NCI-H2196 treated with DMSO at 0.1 percent for 48 hours (cell line): ENCODE data around the gene NTN1.

ENCODE experiments used
- DNase-seq: peaks from one replicate; lab custom pipeline; 2025; ENCODE audit not compliant: unreplicated experiment; lab: John Stamatoyannopoulos, UW

Gene NTN1

DNA sequence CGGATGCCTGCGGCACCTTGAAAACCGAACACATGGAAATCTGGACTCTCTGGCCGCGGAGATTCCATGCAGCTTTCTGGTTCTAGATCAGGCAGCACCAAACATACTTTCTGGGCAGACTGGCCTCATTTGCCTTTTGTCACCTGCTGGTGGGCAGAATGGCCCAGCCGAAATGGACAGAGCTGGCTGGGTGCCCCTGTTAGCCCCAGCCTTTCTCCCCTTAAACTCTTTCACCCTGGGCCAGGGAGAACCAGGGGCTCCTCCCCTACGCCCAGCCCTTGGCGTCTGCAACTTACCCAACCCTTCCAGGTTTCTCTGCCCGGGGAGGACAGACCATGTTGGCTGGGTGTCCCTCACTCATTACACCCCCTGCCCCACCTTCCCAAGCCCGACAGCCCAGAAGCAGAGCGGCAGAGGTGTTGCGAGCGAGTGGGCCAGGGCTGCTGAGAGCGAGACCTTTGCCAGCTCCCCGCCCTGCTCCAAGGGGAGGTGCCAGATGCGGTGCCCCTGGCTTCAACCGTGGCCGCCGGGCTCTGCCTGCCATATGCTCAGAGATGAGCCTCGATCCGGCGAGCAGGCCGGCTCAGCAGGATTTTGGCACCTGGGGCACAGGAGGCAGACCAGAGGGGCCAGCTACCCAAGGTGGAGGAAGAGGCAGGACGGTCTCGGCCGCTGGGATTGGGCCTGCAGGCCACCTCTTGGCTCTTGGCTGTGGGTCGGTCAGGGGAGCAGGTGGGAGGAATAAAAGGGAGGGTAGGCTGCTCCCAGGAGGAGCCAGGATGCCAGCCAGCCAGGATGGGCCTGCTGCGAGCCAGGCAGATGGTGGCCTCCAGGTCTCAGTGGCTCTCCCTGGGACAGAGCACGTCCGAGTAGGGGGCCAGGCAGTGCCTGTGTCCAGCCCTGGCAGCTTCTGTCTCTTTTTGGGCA, 191.3 kb downstream of the NTN1 start:
- no peak for DNase-seq

DNA sequence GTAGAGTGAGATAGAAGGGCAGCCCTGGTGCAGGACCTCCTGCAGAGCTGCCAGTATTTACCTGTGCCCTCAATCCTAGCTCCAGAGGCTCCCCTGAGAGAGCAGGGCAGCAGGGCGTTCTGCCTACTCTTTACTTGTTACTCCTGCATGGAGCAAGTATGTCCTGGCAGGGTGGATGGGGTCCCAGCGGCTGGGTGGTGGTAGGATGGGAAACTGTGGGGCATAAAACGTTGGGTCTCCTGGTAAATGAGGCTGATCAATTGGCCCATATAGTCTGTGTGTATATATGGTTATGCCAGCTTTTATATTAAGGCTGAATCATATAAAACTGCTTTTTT, 192.0 kb downstream of the NTN1 start:
- DNase-seq: no peak

DNA sequence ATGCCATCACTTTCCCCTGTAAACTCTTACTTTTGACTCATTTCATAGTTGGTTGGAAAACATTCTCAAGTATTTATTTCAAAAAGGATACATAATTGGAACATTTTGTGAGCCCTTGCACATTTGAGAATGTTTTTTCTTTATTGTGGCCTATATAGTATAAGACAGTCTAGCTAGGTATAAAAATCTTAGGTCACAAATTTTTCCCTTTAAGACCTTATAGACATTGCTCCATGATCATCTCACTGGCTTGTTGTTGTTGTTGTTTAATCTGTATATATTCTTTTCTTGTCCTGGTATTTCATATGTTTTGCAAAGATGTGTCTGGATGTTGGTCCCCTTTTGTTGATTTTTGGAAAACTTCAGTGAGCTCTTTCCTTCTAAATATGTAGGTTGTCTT, 194.2 kb downstream of the NTN1 start:
- DNase-seq: no peak

DNA sequence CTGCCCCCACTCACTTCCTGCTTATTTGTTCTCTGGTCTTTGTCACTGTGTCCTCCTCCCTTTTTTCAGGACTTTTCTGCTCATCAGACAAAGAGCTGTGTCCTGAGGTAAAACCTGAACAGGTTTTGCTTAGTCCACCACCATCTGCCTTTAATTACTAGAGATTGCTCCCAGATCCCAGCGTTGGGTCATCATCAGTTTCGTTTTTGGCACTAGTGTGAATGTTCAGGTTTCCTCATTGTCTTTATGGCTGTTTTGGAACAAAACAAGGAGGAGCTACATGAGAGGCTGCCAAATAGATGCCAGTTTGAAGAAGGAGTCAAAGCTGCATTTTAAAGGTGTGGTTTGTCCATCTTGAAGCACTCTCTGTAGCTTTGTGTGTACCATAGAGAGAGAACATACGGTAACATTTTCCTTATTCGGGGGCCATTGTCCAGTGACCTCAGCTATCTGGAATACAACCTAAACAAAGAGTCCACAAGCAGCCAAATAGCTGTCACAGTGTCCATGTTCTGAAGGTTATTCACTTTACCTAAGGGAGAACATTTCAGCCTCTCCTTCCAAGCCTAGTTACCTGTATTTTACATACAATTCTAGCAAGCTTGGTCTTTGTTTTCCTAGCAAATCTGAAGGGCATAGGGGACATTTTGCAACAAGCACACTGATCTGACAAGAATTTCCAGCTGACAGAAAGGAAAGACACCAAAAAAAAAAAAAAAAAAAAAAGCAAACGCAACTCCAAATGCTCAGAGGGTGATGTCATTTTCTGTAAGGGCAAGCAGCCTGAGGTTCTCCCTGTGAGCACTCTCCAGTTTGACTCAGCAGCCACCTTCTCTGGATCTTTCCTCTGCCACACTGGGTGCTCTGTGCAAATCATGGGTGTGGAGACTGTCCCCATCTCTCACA, 196.1 kb downstream of the NTN1 start:
- DNase-seq: no peak

DNA sequence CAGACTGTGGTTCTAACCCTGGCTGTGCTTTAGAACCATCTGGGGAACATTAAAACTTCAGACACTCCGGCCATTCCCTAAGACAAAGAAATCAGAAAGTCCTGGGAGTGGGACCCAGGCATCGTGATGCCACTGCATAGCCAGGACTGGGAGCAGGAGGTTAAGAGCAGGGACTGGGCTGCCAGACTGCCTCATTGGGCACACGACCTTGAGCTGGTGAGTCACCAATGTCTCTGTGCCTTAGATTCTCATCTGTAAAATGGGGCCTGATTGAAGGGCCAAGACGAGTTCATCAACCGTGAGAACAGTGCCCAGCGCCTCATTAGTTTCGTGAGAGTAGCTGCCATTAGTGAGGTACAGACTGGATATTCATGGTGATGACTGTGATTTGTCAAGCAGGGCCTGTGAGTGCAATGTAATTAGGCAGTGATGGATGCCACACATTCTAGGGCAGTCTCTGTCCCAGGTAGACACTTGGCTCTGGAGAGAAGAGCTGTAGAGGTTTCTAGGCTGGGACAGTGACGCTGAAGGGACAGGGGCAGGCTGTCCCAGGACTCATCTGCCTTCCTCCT, 196.8 kb downstream of the NTN1 start:
- no peak for DNase-seq

DNA sequence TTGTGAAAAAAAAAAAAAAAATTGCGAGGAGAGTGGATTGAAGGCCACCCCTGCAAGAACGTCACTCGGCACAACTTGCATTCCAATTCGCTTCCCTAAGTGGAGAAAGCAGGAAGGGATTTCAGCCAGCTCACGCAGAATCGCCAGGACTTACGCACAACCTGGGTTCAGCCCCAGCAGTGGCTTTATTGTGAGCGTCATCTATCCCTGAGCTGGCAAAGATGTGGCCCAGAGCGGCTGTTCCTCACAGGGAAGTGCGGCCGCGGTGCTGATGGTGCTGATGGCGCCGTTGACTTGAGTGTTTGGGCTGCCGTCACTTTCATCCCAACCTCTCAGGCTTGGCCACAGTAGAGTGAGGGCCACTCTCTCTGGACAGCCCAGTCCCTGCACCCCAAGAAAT, 197.6 kb downstream of the NTN1 start:
- DNase-seq: no peak

DNA sequence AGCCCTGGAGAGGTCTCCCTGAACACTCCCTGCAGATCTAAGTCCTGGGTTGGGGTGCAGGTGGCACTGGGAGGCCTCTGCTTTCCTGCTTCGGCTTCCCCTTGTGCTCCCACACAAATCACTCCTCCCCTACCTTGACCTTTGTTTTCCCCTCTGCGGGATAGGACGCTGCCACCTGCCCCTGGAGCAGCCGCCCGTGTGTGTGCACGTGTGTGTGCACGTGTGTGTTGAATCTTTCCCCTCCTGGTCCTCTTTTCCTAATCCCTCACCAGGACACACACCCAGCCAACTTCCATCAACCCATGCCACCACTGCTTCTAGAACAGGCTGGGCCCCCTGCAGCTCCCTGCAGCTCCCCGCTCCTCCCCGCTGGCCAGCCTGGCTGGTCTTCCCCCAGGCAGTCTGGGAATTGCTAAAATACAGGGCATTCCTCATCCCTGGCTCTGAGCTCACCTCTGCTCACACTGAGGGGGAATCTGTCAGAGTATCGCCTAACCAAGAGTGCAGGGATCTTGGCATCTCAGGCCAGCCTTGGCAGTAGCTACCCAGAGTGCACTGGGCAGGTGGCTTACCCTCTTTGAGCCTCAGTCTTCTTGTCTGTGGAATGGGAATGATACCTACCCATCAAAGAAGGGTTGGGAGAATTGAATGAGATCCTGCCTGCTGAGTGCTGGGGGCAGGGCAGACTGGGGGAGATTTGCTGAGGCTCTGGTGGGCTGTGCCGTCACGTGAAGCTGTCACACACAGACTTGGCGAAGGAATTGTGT, 198.5 kb downstream of the NTN1 start:
- no peak for DNase-seq

DNA sequence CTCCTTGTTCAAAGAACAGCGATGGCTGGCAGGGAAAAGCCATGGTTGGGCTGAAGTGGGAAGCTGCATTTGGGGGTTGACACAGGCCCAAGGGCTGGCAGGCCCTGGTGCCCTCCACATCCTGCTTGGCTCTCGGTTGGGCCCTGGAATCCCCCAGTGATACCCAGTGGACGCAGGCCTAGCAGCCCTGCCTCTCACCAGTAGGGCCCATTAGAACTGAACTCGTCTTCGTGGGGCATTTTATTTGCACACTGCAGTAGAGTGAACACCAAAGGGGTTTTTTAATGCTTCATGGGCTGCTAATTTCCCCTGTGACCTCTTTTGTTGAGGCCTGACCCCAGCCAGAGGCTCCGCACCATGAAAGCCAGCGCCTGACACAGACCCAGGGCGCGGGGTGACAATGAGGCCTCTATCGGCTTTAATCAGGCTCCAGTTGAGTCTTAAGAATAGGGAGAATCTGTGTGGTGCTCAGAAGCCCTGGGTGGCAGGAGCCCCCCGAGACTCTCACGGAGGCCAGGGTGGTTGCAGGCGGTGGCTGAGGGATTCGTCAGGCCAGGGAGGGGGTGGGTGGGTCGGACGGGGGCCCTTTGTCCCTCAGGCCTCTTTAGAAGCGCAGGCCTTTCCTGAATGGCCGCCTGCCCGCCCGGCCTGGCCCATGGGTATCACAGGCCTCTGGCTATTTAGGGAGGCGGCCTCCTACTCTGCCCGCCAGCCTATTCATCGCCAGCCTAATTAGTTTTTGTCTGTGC, 199.3 kb downstream of the NTN1 start:
- no peak for DNase-seq

DNA sequence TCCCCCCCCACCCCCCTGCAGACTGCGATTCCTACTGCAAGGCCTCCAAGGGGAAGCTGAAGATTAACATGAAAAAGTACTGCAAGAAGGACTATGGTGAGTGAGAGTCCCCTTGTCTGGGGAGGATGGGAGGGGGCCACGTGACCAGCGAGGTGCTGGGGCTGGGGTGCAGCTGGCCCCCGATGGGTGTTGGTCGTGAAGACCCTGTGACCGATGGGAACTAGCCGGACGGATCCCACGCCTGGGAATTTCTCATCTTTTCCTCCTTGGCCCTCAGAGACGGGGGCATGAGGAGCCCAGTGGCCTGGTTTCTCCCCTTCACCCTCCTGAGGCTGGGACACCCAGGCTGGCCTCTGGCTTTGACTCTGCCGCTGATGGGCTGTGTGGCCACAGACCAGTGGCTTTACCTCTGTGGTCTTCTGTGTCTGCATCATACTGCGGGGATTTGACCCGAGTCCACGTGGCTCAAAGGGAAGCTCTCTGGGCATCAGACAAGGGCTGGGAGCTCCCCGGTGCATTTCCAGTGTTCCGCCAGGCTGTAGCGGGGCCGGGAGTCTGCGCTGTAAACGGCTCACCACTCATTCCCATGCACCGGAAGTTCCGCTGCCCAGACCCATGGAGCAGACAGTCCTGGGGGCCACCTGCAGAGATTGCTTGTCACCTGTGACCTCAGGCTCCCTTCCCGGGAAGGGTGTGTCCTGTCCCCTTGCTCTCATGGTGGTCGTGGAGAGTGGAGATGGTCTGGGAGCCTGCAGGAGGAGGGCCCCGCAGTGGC, 200.0 kb downstream of the NTN1 start:
- no peak for DNase-seq

DNA sequence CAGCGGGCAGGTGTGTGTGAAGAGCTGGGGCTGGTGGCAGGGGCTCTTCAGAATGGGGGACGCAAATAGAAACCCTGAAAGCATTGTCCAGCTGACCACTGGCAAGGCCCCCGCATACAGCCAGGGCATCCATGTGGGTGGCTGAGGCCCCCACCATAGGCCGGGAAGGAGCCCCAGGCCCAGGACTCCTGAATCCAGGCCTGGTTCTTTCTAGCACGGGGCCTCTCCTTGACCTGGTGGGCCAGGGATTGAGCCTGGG, 200.5 kb downstream of the NTN1 start:
- no peak for DNase-seq

DNA sequence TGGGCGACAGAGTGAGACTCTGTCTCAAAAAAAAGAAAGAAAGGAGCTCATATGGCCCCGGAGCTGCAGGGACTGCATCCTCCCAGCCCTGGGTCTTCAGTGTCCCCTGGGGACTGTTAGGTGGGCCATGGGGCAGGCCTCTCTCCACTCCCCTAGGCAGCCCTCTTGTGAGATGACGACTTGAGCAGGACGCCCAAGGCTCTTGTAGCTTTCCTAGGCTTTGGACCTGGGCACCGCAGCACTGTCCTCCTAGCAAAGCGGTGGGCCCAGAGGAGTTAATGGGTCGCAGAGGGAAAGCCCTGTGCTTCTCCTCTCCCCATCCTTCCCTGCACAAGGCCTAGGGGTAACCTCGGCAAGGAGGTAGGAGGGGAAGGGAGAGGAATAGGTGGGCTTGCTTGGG, 202.2 kb downstream of the NTN1 start:
- DNase-seq: no peak

DNA sequence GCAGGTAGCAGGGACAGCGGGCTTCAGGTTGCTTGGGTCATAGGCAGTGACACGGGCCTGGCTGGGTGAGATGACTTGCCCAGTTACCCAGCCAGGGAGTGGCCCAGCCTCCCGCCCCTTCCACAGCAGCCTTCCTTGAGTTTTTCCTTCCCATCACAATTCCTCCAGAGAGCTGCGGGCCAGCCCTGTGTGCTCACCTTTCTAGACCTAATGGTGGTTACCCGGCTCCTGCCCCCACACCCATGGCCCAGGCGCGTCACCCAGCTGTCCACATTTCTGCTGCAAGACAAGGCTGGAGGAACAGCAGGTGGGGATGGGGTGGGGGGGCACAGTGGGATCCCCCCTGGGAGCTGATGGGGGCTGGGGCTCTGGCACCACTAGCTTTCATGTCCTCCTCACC, 203.2 kb downstream of the NTN1 start:
- no peak for DNase-seq

DNA sequence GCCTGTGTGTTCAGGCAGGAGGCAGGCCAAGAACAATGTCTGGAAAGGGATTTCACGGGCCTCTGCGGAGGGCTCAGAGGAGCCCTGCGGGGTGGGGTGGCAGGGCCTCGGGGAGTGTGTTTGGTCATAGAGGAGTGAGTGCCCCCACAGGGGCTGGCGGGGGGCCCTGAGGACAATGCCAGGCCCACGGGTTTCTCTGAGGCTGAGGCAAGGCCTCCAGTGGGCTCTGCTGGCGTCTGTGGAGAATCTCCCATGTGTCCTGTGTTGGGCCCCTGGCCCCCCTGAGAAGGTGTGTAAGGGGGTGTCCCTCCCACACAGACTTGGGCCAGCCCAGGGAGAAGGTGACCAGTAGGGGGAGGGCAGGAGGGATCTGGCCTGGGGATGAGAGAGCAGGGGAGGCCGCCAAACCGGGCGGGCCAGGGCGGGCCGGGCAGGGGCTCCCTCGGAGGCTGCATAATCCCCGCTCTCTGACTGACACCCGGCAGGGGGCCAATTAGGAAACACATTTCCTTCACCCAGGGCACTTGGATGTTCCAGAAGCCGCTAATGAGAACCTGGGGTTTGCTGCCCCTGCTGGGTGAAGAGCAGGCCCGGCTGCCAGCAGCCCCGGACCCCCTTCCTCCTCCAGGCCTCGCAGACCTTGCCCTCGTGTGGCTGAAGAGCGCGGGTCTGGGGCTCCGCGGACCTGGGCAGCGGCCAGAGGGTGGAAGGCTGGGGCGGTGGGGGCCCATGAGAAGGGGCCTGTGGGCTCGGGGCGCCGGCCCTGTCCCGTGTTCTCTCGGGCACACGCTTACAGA, 204.2 kb downstream of the NTN1 start:
- DNase-seq: no peak

DNA sequence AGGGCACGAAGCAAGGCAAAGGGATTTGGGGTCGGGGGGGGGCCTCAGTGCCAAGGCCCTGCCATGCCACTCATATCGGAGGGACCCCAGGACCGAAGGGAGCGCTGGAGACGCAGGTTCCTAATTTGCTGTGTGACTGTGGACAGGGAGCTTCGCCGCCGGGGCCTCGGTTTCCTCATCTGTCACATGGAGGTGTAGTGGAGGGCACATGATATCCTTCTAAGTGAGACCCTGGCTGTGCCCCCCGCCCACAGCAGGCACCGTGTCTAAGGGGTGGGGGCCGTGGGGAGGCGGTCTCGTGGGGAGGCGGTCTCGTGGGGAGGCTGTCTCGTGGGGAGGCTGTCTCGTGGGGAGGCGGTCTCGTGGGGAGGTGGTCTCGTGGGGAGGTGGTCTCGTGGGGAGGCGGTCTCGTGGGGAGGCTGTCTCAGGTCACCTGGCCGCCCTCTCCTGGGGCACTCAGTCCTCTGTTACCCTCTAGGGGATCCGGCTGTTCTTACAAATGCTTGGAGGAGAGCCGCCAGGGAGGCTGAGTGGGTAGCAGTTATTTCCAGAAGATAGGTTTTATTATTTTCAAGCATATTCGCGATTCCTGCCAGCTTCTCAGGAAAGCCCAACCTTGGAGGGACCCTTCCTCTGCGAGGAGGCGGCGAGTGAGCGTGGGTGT, 205.0 kb downstream of the NTN1 start:
- DNase-seq: no peak

DNA sequence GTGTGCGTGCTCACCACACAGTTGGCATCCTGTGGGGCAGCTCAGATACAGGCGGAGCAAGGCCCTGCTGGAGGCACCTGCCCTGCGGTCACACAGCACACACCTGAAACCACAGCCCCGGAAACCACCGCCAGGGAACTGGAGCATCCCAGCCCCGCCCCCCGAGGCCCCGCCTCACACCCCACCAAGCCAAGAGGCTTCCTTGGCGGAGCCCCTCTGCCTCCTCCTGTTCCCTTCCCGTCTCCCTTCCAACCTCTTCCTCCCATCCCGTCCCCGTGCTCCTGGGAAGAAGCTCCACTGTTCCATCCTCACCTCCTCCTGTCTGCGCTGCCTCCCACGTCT, 205.5 kb downstream of the NTN1 start:
- DNase-seq: no peak

DNA sequence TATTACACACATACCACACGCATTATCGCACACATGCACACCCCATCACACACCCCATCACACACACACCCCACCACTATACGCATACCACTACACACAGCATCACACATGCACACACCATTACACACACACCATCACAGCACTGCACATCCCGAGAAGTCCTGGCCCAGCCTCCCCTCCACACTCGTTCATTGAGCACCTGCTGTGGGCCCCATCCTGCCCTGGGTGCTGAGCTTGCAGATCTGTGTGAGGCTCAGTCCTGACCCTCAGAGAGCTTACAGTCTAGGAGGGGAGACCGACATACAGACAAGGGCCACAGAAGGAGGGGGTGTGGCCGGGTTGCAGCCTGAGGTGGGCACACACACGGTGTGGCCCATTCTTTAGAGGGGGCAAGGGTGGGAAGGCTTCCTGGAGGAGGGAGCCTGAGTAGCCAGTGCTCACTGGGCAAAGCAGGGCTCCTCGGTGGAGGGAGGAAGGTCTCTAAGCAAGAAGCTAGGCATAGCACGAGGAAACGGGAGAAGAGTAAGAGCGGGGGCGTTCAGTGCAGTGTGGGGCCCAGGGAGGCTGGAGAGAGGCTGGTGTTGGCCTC, 206.6 kb downstream of the NTN1 start:
- DNase-seq: no peak

DNA sequence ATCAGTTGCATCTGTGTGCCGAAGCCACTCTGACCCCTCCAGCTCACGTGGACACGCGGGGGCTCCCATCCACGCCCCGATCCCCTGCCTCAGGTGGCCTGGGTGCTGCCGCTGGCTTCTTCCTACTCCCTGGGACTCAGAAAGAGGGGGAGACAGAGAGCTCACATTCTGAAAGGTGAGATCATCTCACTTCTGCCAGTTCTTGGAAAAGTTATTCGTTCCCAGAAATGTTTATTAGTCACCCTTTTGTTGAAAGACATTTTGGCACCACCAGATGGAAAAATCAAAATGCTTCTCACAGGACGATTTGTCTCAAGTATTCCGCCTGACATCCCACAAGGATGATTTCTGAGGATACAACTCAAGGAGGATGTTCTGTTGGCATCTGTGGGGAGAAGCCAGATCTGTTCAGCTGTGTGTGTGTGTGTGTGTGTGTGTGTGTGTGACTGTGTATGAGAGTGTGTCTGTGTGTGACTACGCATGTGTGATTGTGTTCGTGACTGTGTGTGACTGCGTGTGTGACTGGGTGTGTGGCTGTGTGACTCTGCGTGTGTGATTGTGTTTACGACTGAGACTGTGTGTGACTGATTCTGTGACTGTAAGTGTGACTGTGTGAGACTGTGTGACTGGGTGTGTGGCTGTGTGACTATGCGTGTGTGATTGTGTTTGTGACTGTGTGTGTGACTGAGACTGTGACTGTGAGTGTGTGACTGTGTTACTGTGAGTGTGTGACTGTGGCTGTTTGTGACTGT, 207.3 kb downstream of the NTN1 start:
- no peak for DNase-seq
